ENCODE results near the gene WDR46.

WDR46 gene

DNA sequence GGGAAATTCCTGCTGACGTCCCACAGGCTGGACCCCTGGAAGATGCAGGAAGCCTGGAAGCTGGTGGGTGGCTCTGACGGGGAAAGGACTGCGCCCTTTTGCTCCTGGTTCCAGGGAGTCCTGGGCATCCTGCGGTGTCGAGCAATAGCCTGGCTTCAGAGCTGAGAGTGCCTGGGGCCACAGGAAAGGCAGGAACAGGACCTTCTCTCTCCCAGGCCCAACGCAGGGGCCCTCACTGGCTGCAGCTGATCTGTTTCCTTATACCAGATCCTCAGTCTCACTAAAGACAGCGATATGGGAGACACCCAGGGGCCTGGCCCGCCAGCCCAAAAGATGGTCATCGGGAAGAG, 10.7 kb downstream of the WDR46 start:
- no peaks in the 10 kb centered on the region for H4K20me1 ChIP-seq (ENCODE audit: insufficient read depth, low read length)
- H3K4me3 ChIP-seq (ENCODE audit: low read depth, low read length, poor library complexity, severe bottlenecking), result no peak overlapping the region
- H3K27me3 ChIP-seq (ENCODE audit: insufficient read depth, low read length), result no peaks in the 10 kb centered on the region
- peaks cover 74% of the 10 kb centered on the region for H3K36me3 ChIP-seq (ENCODE audit: insufficient read depth, low read length)
- TF ChIP-seq EZH2 (IDR thresholded peaks at IDR 0.05; ENCODE audit: borderline replicate concordance, low read length) (no peak), CTCF (IDR thresholded peaks at IDR 0.05; ENCODE audit: low read length) (no peak)
- H3K9me2 ChIP-seq (ENCODE audit: low read depth, low read length), result no peaks in the 10 kb centered on the region
- H3K79me2 ChIP-seq (ENCODE audit: insufficient read depth, low read length), result peaks cover 17% of the 10 kb centered on the region
- peaks cover 4% of the 10 kb centered on the region; the same call in 1 of the 2 replicates for H3F3A ChIP-seq (ENCODE audit: insufficient read depth, low read length)
- no peaks in the 10 kb centered on the region for H3K9me3 ChIP-seq (ENCODE audit: low read length)
- H3K9ac ChIP-seq (ENCODE audit: low read length), result no peak overlapping the region; the same call in 1 of the 2 replicates
- peak overlapping the region; percentile 97; the same call in 1 of the 2 replicates for H3K4me2 ChIP-seq (ENCODE audit: low read length)
- H3K27ac ChIP-seq (ENCODE audit: low read depth, low read length, poor library complexity, severe bottlenecking), result peak overlapping the region; percentile 87
- peaks cover 48% of the 10 kb centered on the region for H3K4me1 ChIP-seq (ENCODE audit: insufficient read depth, low read length, severe bottlenecking)
- H2AFZ ChIP-seq (ENCODE audit: low read length), result no peak overlapping the region

DNA sequence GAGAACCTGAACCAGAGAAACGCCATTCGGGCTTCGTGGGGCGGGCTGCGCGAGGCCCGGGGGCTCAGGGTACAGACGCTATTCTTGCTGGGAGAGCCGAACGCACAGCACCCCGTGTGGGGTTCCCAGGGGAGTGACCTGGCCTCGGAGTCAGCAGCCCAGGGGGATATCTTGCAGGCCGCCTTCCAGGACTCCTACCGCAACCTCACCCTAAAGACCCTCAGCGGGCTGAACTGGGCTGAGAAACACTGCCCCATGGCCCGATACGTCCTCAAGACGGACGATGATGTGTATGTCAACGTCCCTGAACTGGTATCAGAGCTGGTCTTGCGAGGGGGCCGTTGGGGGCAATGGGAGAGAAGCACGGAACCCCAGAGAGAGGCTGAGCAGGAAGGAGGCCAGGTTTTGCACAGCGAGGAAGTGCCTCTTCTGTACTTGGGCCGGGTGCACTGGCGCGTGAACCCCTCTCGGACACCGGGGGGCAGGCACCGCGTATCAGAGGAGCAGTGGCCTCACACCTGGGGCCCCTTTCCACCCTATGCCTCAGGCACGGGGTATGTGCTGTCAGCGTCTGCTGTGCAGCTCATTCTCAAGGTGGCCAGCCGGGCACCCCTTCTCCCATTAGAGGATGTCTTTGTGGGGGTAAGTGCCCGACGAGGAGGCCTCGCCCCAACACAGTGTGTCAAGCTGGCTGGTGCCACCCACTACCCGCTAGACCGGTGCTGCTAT, 11.2 kb downstream of the WDR46 start:
- peaks cover 75% of the 10 kb centered on the region for H3K36me3 ChIP-seq (ENCODE audit: insufficient read depth, low read length)
- no peaks in the 10 kb centered on the region for H4K20me1 ChIP-seq (ENCODE audit: insufficient read depth, low read length)
- H3K4me2 ChIP-seq (ENCODE audit: low read length), result peak overlapping the region; percentile 97
- peak overlapping the region; percentile 93 for H3K4me3 ChIP-seq (ENCODE audit: low read depth, low read length, poor library complexity, severe bottlenecking)
- H3K79me2 ChIP-seq (ENCODE audit: insufficient read depth, low read length), result peaks cover 22% of the 10 kb centered on the region
- no peaks in the 10 kb centered on the region for H3K9me2 ChIP-seq (ENCODE audit: low read depth, low read length)
- no peaks in the 10 kb centered on the region for H3K9me3 ChIP-seq (ENCODE audit: low read length)
- H3K27ac ChIP-seq (ENCODE audit: low read depth, low read length, poor library complexity, severe bottlenecking), result peak overlapping the region; percentile 87
- peaks cover 54% of the 10 kb centered on the region for H3K4me1 ChIP-seq (ENCODE audit: insufficient read depth, low read length, severe bottlenecking)
- H3K27me3 ChIP-seq (ENCODE audit: insufficient read depth, low read length), result no peaks in the 10 kb centered on the region
- peaks cover 6% of the 10 kb centered on the region; the same call in 1 of the 2 replicates for H3F3A ChIP-seq (ENCODE audit: insufficient read depth, low read length)
- TF ChIP-seq EZH2 (IDR thresholded peaks at IDR 0.05; ENCODE audit: borderline replicate concordance, low read length) (no peak), CTCF (IDR thresholded peaks at IDR 0.05; ENCODE audit: low read length) (no peak)
- H3K9ac ChIP-seq (ENCODE audit: low read length), result peak overlapping the region; percentile 98
- H2AFZ ChIP-seq (ENCODE audit: low read length), result no peak overlapping the region

DNA sequence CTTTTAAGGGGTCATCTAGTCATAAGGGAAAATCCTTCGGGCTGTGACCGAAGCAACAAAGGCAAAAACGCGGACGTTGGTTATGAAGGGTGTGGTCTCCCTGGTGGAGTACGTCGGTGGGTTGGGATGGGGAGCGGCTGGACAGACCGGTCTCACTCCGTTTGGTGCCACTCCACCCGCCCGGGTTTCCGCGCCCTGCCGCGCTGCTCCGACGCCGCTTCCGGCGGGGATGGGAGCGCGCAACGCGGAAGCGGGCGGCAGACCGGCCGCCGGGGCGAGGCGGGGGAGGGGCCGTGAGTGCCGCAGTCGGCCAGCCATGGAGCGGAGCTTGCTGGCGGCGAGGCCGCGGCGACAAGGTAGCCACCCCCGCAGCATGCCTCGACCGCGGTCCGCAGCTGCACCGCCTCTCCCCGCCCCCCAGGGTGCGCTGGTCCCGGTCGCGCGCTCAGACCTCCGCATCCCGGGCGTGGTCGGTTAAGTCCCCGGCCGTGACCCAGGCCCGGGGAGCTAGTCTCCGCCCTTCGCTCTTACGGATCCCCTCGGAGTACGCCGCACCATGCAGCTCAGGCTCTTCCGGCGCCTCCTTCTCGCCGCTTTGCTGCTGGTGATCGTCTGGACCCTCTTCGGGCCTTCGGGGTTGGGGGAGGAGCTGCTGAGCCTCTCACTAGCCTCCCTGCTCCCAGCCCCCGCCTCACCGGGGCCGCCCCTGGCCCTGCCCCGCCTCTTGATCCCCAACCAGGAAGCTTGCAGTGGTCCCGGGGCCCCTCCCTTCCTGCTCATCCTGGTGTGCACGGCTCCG, 12.0 kb downstream of the WDR46 start, which contains the start of gene B3GALT4:
Gene B3GALT4 (plus strand): TSS at position 260 of the 799 bp plus-strand sequence. CDS start 297 bp downstream, at position 557.
- Histone ChIP-seq H3K9ac (ENCODE audit: low read length) (peak within 1 kb of the TSS; percentile 98), H3F3A (ENCODE audit: insufficient read depth, low read length) (peaks cover 8% of the 10 kb centered on the region; the same call in 1 of the 2 replicates), H3K27ac (ENCODE audit: low read depth, low read length, poor library complexity, severe bottlenecking) (peak within 1 kb of the TSS; percentile 87), H2AFZ (ENCODE audit: low read length) (no peak within 1 kb of the TSS), H3K79me2 (ENCODE audit: insufficient read depth, low read length) (peaks cover 30% of the 10 kb centered on the region), H3K9me2 (ENCODE audit: low read depth, low read length) (no peaks in the 10 kb centered on the region), H3K9me3 (ENCODE audit: low read length) (no peaks in the 10 kb centered on the region), H4K20me1 (ENCODE audit: insufficient read depth, low read length) (no peaks in the 10 kb centered on the region), H3K4me2 (ENCODE audit: low read length) (peak within 1 kb of the TSS; percentile 97), H3K4me1 (ENCODE audit: insufficient read depth, low read length, severe bottlenecking) (peaks cover 56% of the 10 kb centered on the region), H3K4me3 (ENCODE audit: low read depth, low read length, poor library complexity, severe bottlenecking) (peak within 1 kb of the TSS; percentile 93), H3K36me3 (ENCODE audit: insufficient read depth, low read length) (peaks cover 78% of the 10 kb centered on the region), H3K27me3 (ENCODE audit: insufficient read depth, low read length) (no peaks in the 10 kb centered on the region)
- TF ChIP-seq CTCF (IDR thresholded peaks at IDR 0.05; ENCODE audit: low read length) (peak; percentile 43; the same call in 1 of the 2 replicates), EZH2 (IDR thresholded peaks at IDR 0.05; ENCODE audit: borderline replicate concordance, low read length) (no peak)
